Measurements from ENCODE around the gene HIPK4. TPM values are rescaled to one million over a fixed set of nuclear protein-coding genes. Genes with fewer than 3 reads are reported as not detected.

The HIPK4 gene
- total and polyA plus RNA-seq, 2 of the 8 experiments (the other 6 are each of a cell fraction or from before 2014, with no cell fraction given): 0.15 to 0.57 TPM

DNA sequence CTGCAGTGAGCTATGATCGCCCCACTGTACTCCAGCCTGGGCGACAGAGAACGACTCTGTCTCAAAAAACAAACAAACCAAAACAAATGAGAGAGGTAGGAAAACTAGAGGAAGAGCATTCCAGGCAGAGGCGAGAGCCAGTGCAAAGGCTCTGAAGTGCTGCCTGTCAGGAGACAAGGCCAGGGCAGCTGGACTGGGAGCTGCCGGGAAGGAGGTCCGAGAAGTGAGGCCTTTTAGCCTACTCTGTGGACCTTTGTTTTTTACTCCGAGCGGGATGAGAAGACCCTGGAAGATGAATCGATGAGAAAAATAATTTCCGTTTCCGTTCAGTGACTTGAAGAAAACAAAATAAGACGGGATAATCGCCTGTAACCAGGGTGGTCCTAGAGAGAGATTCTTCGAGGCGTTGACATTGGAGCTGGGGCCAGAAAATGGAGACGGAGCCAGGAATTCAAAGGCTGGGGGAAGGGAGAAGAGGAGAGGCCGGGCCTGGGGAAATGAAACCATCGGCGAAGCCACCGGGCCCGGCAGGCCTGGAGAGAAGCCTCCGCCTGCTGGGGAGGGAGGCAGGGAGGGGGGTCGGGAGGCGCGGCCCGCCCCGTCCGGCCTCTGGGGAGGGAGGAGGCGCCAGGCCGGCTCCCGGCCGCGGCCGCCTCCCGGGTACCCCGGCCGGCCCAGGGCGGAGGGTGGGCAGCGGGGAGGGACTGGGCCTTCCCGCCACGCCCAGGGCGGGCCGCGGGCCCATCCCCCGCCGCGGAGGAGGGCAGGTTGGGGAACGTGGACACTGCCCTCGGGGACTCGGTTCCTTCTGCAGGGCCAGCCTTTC, 43.6 kb upstream of the HIPK4 start (continued):
- TF ChIP-seq, protein P1, sequence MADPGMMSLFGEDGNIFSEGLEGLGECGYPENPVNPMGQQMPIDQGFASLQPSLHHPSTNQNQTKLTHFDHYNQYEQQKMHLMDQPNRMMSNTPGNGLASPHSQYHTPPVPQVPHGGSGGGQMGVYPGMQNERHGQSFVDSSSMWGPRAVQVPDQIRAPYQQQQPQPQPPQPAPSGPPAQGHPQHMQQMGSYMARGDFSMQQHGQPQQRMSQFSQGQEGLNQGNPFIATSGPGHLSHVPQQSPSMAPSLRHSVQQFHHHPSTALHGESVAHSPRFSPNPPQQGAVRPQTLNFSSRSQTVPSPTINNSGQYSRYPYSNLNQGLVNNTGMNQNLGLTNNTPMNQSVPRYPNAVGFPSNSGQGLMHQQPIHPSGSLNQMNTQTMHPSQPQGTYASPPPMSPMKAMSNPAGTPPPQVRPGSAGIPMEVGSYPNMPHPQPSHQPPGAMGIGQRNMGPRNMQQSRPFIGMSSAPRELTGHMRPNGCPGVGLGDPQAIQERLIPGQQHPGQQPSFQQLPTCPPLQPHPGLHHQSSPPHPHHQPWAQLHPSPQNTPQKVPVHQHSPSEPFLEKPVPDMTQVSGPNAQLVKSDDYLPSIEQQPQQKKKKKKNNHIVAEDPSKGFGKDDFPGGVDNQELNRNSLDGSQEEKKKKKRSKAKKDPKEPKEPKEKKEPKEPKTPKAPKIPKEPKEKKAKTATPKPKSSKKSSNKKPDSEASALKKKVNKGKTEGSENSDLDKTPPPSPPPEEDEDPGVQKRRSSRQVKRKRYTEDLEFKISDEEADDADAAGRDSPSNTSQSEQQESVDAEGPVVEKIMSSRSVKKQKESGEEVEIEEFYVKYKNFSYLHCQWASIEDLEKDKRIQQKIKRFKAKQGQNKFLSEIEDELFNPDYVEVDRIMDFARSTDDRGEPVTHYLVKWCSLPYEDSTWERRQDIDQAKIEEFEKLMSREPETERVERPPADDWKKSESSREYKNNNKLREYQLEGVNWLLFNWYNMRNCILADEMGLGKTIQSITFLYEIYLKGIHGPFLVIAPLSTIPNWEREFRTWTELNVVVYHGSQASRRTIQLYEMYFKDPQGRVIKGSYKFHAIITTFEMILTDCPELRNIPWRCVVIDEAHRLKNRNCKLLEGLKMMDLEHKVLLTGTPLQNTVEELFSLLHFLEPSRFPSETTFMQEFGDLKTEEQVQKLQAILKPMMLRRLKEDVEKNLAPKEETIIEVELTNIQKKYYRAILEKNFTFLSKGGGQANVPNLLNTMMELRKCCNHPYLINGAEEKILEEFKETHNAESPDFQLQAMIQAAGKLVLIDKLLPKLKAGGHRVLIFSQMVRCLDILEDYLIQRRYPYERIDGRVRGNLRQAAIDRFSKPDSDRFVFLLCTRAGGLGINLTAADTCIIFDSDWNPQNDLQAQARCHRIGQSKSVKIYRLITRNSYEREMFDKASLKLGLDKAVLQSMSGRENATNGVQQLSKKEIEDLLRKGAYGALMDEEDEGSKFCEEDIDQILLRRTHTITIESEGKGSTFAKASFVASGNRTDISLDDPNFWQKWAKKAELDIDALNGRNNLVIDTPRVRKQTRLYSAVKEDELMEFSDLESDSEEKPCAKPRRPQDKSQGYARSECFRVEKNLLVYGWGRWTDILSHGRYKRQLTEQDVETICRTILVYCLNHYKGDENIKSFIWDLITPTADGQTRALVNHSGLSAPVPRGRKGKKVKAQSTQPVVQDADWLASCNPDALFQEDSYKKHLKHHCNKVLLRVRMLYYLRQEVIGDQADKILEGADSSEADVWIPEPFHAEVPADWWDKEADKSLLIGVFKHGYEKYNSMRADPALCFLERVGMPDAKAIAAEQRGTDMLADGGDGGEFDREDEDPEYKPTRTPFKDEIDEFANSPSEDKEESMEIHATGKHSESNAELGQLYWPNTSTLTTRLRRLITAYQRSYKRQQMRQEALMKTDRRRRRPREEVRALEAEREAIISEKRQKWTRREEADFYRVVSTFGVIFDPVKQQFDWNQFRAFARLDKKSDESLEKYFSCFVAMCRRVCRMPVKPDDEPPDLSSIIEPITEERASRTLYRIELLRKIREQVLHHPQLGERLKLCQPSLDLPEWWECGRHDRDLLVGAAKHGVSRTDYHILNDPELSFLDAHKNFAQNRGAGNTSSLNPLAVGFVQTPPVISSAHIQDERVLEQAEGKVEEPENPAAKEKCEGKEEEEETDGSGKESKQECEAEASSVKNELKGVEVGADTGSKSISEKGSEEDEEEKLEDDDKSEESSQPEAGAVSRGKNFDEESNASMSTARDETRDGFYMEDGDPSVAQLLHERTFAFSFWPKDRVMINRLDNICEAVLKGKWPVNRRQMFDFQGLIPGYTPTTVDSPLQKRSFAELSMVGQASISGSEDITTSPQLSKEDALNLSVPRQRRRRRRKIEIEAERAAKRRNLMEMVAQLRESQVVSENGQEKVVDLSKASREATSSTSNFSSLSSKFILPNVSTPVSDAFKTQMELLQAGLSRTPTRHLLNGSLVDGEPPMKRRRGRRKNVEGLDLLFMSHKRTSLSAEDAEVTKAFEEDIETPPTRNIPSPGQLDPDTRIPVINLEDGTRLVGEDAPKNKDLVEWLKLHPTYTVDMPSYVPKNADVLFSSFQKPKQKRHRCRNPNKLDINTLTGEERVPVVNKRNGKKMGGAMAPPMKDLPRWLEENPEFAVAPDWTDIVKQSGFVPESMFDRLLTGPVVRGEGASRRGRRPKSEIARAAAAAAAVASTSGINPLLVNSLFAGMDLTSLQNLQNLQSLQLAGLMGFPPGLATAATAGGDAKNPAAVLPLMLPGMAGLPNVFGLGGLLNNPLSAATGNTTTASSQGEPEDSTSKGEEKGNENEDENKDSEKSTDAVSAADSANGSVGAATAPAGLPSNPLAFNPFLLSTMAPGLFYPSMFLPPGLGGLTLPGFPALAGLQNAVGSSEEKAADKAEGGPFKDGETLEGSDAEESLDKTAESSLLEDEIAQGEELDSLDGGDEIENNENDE (IDR thresholded peaks at IDR 0.05; ENCODE audit: insufficient replicate concordance, low read length): no peak
- TF ChIP-seq TAF1 (IDR thresholded peaks at IDR 0.05; ENCODE audit: low read depth, low read length) (peak; percentile 63), RNF2 (IDR thresholded peaks at IDR 0.05; ENCODE audit: borderline replicate concordance, low read depth, low read length, missing control alignments, poor library complexity, severe bottlenecking) (no peak), KDM5A (IDR thresholded peaks at IDR 0.05; ENCODE audit: low read length) (no peak), SP2 (IDR thresholded peaks at IDR 0.05; ENCODE audit: low read length) (no peak), ZNF274 (IDR thresholded peaks at IDR 0.05; ENCODE audit: borderline replicate concordance, extremely low read depth, low read length) (no peak), NANOG (IDR thresholded peaks at IDR 0.05; ENCODE audit: insufficient read depth, low read depth, low read length, poor library complexity, severe bottlenecking) (no peak)
- TF ChIP-seq, protein P2, sequence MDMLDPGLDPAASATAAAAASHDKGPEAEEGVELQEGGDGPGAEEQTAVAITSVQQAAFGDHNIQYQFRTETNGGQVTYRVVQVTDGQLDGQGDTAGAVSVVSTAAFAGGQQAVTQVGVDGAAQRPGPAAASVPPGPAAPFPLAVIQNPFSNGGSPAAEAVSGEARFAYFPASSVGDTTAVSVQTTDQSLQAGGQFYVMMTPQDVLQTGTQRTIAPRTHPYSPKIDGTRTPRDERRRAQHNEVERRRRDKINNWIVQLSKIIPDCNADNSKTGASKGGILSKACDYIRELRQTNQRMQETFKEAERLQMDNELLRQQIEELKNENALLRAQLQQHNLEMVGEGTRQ (IDR thresholded peaks at IDR 0.05; ENCODE audit: low read length): no peak

Data from H1 (cell line).